ENCODE results near the gene SACS.

Gene SACS

DNA sequence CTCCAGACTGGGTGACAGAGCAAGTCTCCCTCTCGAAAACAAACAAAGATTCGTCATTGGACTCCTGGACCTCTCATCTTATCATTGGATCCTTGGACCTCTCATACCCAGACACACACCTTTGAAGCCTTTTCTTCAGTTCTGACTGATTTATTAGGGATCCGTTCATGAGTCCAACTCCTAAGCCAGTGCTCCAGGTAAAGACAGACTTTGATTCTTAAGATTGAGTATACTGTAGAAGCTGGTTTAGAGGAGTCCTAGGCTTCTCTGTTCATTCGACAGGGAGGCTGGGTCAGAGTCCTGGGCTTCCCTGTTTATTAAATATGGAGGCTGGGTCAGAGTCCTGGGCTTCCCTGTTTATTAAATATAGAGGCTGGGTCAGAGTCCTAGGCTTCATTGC is 38.7 kb downstream of the SACS start:
- no peak for DNase-seq (ENCODE audit: low read depth)
- TF ChIP-seq, protein P1, sequence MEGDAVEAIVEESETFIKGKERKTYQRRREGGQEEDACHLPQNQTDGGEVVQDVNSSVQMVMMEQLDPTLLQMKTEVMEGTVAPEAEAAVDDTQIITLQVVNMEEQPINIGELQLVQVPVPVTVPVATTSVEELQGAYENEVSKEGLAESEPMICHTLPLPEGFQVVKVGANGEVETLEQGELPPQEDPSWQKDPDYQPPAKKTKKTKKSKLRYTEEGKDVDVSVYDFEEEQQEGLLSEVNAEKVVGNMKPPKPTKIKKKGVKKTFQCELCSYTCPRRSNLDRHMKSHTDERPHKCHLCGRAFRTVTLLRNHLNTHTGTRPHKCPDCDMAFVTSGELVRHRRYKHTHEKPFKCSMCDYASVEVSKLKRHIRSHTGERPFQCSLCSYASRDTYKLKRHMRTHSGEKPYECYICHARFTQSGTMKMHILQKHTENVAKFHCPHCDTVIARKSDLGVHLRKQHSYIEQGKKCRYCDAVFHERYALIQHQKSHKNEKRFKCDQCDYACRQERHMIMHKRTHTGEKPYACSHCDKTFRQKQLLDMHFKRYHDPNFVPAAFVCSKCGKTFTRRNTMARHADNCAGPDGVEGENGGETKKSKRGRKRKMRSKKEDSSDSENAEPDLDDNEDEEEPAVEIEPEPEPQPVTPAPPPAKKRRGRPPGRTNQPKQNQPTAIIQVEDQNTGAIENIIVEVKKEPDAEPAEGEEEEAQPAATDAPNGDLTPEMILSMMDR (IDR thresholded peaks at IDR 0.05; ENCODE audit: control insufficient read depth, extremely low read depth, insufficient read depth): no peak
- H3K4me3 ChIP-seq (ENCODE audit: low read depth, low read length): no peak overlapping the region

DNA sequence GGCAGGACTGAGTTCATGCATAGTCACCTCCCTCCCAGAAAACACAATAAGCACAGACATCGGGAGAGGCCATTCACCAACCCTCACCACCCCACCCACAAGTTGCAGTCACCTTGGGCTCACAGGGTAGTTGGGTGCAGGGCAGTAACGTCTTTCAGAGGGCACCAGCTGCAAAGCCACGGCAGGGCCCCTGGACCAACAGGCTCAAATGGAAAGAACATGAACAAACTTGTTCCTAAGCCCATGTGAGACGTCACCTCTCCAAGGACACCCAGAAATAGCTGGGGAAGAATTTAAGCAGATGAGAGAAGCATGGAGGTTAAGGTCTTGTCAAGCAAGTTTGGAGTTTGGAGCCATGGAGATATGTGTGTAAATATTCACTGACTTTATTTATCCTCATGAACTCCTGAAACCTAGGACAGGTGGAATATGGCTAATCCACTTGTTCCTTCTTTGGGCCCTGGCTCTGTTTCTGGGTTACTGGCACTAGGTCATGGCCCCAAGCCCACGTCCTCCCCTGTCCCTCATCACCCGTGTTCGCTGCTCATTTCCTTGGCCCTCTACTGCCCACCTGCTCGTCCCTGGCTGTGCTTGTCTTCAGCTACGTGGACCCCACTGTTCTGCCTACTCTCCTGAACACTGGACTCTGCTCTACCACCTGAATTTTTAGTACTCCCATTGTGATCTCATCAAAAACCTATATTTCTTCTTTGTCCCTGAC is 40.4 kb downstream of the SACS start:
- H3K4me3 ChIP-seq (ENCODE audit: low read depth, low read length): no peak overlapping the region
- TF ChIP-seq, protein P1 (IDR thresholded peaks at IDR 0.05; ENCODE audit: control insufficient read depth, extremely low read depth, insufficient read depth): no peak
- DNase-seq (ENCODE audit: low read depth): no peak

DNA sequence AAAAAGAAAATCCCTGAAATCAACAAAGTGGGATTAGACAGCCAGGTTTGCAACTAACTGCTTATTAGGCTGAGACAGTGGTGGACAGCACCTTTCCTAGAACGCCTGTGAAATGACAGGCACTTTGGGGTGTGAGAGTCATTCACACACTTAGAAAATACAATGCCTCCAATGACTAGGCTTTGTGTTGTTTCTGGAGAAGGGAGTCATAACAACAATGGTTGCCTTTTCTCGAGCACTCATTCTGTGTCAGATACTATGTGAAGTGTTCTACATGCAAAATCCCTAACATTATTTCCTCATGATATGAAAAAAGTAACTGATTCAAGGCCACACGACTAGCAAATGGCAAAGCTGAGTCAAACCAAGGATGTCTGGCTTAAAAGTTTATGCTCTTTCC is 41.2 kb downstream of the SACS start:
- no peak for DNase-seq (ENCODE audit: low read depth)
- H3K4me3 ChIP-seq (ENCODE audit: low read depth, low read length): no peak overlapping the region
- TF ChIP-seq, protein P1 (IDR thresholded peaks at IDR 0.05; ENCODE audit: control insufficient read depth, extremely low read depth, insufficient read depth): no peak

DNA sequence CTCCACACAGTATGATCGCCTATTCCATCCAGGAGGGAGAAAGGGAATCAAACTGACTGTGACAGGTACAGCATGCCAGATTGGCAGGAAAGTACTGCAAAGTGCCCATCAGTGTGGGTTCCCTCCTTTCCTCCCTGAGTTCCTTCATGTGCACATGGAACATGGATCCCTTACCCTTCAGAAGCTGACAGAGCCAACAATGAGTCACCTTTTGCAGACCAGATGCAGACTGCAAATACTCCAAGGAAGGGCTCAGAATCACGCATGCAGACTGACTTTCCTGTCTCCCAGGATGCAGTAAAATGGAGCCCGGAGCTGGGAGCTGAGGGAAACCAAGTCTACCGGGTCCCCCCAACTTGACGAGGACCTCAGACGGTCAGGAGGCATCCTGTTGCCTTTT is 41.8 kb downstream of the SACS start:
- DNase-seq (ENCODE audit: low read depth): no peak
- no peak overlapping the region for H3K4me3 ChIP-seq (ENCODE audit: low read depth, low read length)
- TF ChIP-seq, protein P1 (IDR thresholded peaks at IDR 0.05; ENCODE audit: control insufficient read depth, extremely low read depth, insufficient read depth): no peak

DNA sequence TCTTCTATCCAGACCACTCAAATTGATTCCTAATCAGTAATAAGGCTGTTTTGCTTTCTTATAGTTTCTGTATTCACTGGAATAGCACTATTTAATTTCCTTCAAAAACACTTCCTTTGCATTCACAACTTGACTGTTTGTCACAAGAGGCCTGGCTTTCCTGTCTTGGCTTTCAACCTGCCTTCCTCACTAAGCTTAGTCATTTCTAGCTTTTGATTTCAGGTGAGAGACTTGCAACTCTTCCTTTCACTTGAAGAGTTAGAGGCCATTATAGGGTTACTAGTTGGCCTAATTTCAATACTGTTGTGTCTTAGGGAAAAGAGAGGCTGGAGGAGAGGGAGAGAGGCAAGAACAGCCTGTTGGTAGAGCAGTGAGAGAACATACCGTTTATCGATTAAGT is 47.0 kb downstream of the SACS start:
- no peak for DNase-seq (ENCODE audit: low read depth)
- TF ChIP-seq, protein P1 (IDR thresholded peaks at IDR 0.05; ENCODE audit: control insufficient read depth, extremely low read depth, insufficient read depth): no peak
- no peak overlapping the region for H3K4me3 ChIP-seq (ENCODE audit: low read depth, low read length)

DNA sequence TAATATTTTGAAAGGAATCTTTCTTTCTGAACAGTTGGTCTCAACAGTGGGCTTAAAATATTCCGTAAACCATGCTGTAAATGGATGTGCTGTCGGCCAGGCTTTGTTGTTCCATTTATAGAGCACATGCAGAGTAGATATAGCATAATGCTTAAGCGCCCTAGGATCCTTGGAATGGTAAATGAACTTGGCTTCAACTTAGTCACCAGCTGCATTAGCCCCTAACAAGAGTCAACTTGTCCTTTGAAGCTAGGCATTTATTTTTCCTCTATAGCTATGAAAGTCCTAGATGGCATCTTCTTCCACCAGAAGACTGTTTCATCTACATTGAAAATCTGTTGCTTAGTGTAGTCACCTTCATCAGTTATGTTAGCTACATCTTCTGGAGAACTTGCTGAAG is 47.6 kb downstream of the SACS start:
- TF ChIP-seq, protein P1 (IDR thresholded peaks at IDR 0.05; ENCODE audit: control insufficient read depth, extremely low read depth, insufficient read depth): no peak
- H3K4me3 ChIP-seq (ENCODE audit: low read depth, low read length): no peak overlapping the region
- DNase-seq (ENCODE audit: low read depth): no peak

DNA sequence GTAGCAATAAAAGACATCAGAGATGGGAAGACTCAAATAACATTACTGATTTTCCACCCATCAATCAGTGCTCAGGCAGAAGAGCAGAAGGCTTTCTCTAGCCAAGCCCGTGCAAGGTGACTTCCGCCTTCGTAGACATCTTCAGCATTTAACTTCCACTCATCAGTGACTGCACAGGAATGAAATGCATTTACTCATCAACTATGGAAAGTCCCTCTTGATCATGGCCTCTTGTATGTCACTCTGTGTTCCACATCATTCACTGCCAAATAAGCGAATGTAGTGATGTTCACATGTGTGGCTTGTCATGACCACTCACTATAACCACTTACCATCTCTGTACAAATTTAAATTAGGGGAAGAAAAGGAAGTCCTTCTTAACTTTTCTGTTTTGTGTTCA is 49.4 kb downstream of the SACS start:
- no peak overlapping the region for H3K4me3 ChIP-seq (ENCODE audit: low read depth, low read length)
- no peak for DNase-seq (ENCODE audit: low read depth)
- TF ChIP-seq, protein P1 (IDR thresholded peaks at IDR 0.05; ENCODE audit: control insufficient read depth, extremely low read depth, insufficient read depth): no peak

All from LNCaP clone FGC (cell line).